ENCODE measurements around the gene TNFSF13. TPM values are rescaled to one million over a fixed set of nuclear protein-coding genes. Genes with fewer than 3 reads are reported as not detected.
"Not testable (repeated sequence)": the region's sequence is repeated elsewhere in the genome, so short reads cannot be mapped to it uniquely, and the experiment has no call there.

Gene TNFSF13
- total and polyA plus RNA-seq, 12 donors: 4.1 to 25.0 (median 7.6) TPM

GRCh38 chr17:7592422-7593021, 34.0 kb downstream of the TNFSF13 start:
- 93 to 94% methylated on average over 23 of the region's 23 CpGs for WGBS, 2 donors
- H3K27ac ChIP-seq: no peak overlapping the region
- intact Hi-C loops (cut with DNase I): loop anchor here in 1 of 10 donors (10.0 kb wide), 1 partner anchor 78 kb away; no protein-coding TSS in a partner anchor
- no peaks in the 10 kb centered on the region for H3K27me3 ChIP-seq
- H3K36me3 ChIP-seq: peaks cover 4 to 98% (median 58%) of the 10 kb centered on the region in 9 donors
- H3K4me1 ChIP-seq: peaks cover 8 to 24% (median 20%) of the 10 kb centered on the region in 9 donors
- TF ChIP-seq CTCF (IDR thresholded peaks at IDR 0.05): no peak
- DNase-seq: no peak
- H3K4me3 ChIP-seq: no peak overlapping the region
- H3K9me3 ChIP-seq: no peaks in the 10 kb centered on the region
- ATAC-seq: no peak

- DNase-seq: no peak
Observed at GRCh38 chr17:7593296-7593695, 34.7 kb downstream of the TNFSF13 start.

GRCh38 chr17:7597561-7597960, 39.0 kb downstream of the TNFSF13 start:
- not testable (repeated sequence) for H3K9me3 ChIP-seq, ATAC-seq, H3K27me3 ChIP-seq, H3K4me1 ChIP-seq, H3K4me3 ChIP-seq, H3K27ac ChIP-seq, DNase-seq
- peaks cover 15 to 98% (median 87%) of the 10 kb centered on the region in 9 donors for H3K36me3 ChIP-seq
- WGBS, 2 donors: 85 to 89% methylated on average over 5 of the region's 5 CpGs
- intact Hi-C loops (cut with DNase I): loop anchor here in 1 of 10 donors (10.0 kb wide), 1 partner anchor 83 kb away; no protein-coding TSS in a partner anchor

More at GRCh38 chr17:7593296-7593695, 34.7 kb downstream of the TNFSF13 start:
- no peak overlapping the region for H3K4me3 ChIP-seq
- ATAC-seq: no peak
- no peak for TF ChIP-seq CTCF (IDR thresholded peaks at IDR 0.05)
- H3K4me1 ChIP-seq: peaks cover 8 to 16% (median 14%) of the 10 kb centered on the region in 9 donors
- no peaks in the 10 kb centered on the region for H3K9me3 ChIP-seq
- WGBS, 2 donors: 78 to 86% methylated on average over 12 of the region's 12 CpGs
- H3K27me3 ChIP-seq: no peaks in the 10 kb centered on the region
- intact Hi-C loops (cut with DNase I): loop anchor here in 1 of 10 donors (10.0 kb wide), 1 partner anchor 78 kb away; no protein-coding TSS in a partner anchor
- H3K36me3 ChIP-seq: peaks cover 4 to 96% (median 62%) of the 10 kb centered on the region in 9 donors
- H3K27ac ChIP-seq: no peak overlapping the region

GRCh38 chr17:7606280-7606679, 47.7 kb downstream of the TNFSF13 start:
- peak overlapping the region; percentile 52 to 91 (median 77) for H3K27ac ChIP-seq
- H3K27me3 ChIP-seq: no peaks in the 10 kb centered on the region
- no peak overlapping the region for H3K4me3 ChIP-seq
- 50 to 69% methylated on average over 4 of the region's 4 CpGs for WGBS, 2 donors
- no peak for TF ChIP-seq CTCF (IDR thresholded peaks at IDR 0.05)
- ATAC-seq (peak; percentile 86 to 98 (median 94)), DNase-seq (peak in 1 of 2 donors; percentile 44)
- intact Hi-C loops (cut with DNase I): no loop called here
- H3K4me1 ChIP-seq: peaks cover 3 to 49% (median 18%) of the 10 kb centered on the region in 9 donors
- peaks cover 0 to 81% (median 39%) of the 10 kb centered on the region in 9 donors for H3K36me3 ChIP-seq
- no peaks in the 10 kb centered on the region for H3K9me3 ChIP-seq

- H3K27ac ChIP-seq: no peak overlapping the region
- no peaks in the 10 kb centered on the region for H3K9me3 ChIP-seq
- TF ChIP-seq CTCF (IDR thresholded peaks at IDR 0.05): no peak
- WGBS, 2 donors: 98 to 99% methylated on average over 2 of the region's 2 CpGs
- H3K27me3 ChIP-seq: no peaks in the 10 kb centered on the region
- no peak overlapping the region for H3K4me3 ChIP-seq
- ATAC-seq (no peak), DNase-seq (no peak)
- peaks cover 5 to 72% (median 49%) of the 10 kb centered on the region in 9 donors for H3K4me1 ChIP-seq
- intact Hi-C loops (cut with DNase I): loop anchor here in 1 of 10 donors (5.0 kb wide), 1 partner anchor 77 kb away; the partner anchor contains the start of genes TP53 and WRAP53
- peaks cover 0 to 41% (median 5%) of the 10 kb centered on the region in 9 donors for H3K36me3 ChIP-seq
Observed at GRCh38 chr17:7610641-7611040, 52.1 kb downstream of the TNFSF13 start.
